COR-L47 (cell line): ENCODE data around the gene ARMC9.

Source experiments
- DNase-seq: peaks from one replicate; lab custom pipeline; 2025; lab: John Stamatoyannopoulos, UW

Gene ARMC9

DNA sequence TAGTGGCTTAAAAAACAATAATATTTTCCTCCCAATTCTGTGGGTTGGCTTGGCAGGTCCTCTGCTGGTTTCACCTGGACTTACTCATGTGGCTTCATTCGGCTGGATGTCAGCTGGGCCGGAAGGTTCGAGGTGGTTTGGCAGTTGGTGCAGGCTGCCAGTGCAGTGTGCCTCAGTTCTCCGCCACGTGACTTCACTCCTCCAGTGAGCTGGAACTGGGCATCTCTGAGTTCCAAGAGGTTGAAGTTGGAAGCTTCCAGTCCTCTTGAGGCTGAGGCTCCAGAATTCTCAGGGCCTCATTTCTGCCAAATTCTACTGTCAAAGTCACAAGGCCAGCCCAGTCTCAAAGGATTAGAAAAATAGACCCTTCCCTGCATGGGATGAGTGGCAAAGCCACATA, 113.6 kb downstream of the ARMC9 start:
- DNase-seq: no peak

DNA sequence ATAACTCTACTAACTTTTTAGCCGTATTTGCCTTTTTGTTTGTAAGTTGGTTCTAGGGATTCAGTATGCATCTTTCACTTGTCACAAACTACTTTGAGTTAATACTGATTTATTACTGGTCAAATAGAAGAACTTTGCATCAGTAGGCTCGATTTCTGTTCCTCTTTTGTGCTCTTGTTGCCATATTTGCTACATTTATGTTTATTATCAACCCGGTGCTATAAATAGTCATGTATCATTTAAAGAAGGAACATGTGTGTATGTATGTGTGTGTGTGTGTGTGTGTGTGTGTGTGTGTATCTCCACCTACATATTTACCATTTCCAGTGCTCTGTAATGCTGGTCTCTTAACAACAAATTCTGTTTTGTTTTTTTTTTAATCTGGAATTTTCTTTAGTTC, 117.5 kb downstream of the ARMC9 start:
- DNase-seq: no peak

DNA sequence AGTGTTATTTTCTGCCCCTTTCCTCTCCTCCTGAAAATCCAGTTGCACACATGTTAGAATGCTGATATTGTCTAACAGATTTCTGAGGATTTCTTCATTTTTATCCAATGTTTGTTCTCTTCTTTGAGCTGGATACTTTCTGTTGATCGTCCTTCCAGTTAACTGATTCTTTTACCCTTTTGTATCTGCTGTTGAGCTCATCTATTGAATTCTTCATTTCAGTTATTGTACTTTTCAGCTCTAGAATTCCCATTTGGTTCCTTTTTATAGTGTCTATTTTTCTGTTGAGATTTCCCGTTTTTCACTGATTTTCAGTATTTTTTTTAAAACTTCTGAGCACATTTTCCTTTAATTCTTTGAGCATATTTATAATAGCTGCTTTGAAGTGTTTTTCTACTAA, 119.1 kb downstream of the ARMC9 start:
- DNase-seq: no peak

DNA sequence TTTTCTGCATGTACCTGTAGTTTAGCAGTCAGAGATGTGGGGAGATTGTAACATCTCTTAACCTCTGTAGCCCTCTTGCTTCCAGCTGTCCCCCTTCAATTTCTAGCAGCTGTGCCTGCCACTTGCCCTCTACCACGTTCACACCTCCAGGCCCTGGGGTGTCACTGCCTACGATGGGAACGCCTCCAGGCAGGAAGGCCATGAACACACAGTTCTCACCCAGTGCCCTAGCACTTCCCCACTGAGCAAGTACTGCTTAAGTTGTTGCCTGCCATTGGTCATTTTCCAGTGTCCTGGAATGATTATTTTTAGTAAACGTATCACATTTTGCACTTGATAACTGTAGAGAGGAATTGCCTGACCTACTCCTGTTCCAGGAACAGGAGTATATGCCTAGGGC, 120.0 kb downstream of the ARMC9 start:
- no peak for DNase-seq

DNA sequence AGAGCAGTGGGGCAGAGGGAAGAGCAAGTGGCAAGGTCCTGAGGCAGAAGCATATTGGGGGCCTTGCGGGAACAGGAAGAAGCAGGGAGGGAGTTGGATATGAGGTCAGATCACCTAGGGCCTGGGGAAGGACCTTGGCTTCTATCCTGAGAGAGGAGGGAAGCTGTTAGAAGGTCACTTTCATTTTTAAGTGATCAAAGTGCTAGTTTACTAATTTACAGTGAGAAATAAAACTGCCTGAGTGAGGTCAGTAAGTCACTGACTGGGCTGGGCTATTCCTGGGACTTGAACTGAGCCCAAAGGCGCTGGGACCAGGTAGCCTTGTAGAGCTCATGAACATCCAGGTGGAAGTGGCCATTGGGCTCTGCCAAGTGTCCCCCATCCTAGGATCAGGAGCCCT, 120.5 kb downstream of the ARMC9 start:
- no peak for DNase-seq

DNA sequence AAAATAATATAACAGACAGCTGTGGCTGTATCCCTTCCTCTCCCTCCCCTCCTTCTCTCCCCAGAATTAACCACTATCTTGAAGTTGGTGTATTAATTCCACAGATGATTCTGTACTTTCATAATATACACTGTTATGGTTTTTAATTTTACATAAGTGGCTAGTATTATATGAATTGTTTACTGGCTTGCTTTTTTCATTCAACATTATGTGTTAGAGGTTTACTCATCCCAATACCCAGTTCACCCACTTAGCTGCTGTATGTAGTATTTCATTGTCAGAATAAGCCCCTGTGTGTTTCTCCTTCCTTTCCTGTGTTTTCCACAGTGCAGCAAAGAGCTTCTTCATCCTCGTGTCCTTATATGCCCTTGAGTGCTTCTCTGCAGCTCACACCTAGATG, 121.4 kb downstream of the ARMC9 start:
- DNase-seq: no peak

DNA sequence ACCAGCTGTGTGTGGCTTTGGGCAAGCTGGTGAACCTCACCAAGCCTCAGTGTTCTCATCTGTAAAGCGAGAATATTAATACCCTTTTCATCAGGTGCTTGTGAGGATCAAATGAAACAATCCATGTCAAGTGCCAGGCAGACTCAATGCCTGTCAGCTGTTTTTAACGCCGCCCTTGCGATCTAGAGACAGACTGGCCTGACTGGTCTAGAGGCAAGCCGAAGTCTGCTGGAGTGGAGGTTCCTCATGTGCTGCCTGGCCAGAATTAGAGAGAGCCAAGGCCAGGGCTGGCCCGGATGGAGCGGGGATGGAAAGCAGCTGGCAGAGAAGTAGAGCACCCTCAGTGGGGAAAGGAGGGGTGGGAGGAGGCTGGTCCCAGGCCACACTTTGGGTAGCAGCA, 122.6 kb downstream of the ARMC9 start:
- DNase-seq: no peak

DNA sequence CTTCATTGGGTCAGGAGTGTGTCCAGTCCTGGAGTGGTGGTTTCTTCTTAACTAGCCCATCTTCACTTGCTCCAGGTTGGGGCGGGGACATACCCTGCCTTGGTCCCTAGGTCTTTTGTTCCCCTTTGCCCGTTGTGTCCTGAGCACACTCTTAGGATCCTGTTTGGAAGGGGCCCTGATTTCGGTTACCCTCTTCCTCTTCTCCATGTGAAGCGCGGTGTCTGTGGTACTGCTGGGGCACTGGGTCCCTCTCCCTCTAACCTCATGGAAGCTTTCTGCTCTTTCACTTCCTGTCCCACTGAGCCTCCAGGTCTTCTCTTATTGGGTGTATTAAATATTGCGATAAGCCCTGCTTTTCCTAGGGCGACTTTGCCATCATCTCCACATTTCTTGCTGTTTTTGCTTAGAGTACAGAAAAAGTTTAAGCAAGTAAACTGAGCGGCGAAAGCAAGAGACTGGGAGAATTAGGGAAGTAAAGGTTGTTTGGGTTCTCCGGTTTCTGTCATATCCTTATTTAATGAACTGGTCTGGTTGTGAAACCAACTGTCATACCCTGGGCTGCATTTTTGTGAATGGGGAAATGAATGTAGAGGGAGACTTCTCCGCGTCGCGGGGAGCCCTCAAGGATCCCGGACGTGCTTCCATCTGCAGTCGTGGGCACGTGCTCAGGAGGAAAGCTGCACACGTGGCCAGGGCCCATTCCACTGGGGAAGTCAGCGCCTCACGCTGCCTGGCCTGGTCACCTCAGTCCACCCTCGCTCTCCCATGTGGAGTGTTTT, 123.3 kb downstream of the ARMC9 start:
- DNase-seq: no peak

DNA sequence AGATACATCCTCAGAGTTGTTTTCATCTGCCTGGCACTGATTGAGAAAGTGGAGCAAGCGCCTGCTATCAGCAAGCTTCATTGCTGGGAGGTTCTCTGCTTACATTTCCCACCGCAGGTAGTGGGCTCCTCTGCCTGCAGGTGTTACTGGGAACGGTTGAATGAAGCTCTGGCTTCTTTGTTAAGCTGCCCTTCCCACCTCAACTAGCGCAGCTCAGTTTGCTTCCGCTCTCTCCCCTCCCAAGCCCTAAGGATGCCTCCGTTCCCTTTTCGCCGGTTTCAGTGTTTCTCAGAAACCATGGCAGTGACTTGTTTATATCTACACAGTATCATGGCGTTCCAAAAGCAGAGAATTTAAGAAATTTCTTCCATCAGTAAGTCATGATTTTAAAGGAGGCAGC, 124.9 kb downstream of the ARMC9 start:
- DNase-seq: no peak

DNA sequence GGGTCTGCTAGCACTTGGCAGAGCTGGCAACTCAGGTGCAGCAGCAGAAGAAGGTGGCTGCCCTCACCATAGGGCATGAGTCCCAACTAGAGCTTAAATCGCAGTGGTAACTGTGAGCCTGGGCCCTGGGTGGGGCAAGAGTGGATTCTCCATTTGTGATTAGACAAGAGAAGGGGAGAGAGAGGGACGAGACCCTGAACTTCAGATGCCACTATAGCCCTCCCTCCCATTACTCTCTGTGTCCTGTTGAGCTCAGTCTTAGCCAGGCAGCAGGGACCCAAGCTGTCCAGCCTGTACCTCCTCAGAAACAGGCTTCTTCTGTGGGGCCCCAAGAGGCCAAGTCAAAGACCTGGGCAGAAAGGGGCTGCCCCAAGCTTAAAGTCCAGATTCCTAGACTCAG, 127.4 kb downstream of the ARMC9 start:
- DNase-seq: no peak

DNA sequence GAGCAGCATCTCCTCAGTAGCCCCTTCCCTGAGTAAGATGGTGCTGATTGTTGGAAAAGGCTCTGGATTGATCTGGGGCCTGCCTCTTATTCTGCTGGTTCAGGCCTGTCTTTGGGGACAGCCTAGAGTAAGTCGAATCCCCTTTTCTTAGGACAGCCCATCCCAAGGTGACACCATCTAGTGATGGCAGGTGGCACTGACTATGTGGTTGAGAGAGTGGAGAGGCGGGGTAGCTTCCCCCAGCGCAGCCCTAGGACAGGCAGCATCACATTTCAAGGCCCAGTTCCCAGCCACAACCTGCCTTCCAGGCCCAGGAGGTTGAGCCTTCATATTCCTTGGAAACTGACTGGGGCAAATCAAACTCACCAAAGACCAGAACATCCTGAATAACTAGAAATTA, 128.0 kb downstream of the ARMC9 start:
- DNase-seq: no peak

DNA sequence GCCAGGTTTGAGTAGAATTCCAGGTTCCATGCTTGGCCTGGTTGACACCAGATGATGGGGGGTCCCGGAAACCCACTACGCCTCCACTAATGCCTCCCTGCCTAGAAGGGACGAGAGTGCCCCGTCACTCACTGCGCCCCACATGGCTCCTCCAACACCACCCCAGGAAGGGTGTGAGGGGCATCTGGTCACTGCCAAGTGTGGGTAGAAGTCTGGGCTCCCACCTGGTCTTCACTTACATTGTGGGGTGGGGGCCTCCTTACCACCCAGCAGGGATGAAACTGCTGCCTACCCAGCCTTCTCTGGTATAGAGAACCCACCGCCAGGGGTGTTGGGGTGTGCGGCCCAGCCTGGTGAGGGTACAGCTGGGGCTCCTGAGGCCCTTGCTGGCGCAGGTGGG, 131.9 kb downstream of the ARMC9 start:
- DNase-seq: no peak

DNA sequence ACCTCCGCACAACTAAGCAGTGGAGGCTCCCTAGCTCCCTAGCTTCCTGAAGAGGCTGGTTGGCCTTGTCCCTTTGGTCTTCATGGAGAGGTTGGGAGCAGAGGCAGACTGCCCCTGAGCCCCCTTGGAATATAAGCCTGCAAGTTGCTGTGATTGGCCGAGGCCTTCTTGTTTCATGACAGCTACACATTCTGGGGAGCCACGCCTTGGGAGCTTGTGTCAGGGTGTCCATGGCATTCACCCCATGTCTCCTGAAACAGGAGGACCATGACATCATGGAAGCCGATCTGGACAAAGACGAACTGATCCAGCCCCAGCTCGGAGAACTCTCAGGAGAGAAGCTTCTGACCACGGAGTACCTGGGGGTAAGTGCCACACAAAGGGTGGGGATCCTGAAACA, 133.1 kb downstream of the ARMC9 start:
- no peak for DNase-seq

DNA sequence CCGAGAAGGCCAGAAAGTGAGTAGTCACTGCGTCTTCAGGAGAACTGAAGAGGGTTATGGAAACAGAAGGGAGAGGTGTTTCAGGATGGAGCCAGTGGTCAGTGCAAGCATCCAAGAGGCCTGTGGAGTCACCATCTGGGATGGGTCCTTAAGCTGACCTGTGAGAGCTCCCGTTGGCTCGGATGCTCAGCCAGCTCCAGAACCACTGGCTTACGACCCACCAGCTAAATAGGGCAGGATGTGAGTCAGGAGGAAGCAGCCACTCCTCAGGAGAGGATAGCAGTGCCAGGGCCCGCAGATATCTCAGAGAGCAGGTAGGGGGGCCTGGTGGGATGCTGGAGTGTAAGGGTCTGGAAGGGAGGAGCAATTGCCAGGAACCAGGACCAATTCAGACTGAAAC, 134.0 kb downstream of the ARMC9 start:
- DNase-seq: no peak

DNA sequence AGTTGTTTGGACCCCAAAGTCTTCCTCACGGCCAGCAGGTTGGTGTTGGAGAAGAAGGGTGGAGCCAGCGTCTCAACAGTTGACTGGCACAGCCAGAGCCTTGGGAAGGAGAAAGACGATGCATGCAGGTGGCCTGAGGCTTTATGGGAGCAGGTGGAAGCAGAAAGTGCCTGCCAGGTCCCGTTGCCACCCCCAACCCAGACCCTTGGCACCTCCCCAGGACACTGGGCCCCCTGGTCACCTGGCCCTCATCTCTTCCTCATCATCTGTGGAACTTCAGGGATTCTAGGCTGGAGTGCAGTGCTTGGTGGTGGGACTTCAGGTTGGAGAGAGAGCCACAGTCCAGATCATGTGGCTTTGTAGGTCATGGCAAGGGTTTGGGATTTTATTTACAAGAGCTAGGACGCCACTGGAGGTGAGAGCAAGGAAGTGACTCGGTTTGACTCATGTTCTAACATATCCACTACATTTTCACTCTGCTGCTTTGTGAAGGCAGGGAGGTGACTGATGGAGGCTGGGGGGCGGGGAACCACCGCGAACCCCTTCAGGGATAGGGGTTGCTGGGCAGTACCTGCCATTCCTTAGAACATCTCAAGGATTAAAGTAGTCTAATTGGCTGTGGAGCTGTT, 134.6 kb downstream of the ARMC9 start:
- no peak for DNase-seq

DNA sequence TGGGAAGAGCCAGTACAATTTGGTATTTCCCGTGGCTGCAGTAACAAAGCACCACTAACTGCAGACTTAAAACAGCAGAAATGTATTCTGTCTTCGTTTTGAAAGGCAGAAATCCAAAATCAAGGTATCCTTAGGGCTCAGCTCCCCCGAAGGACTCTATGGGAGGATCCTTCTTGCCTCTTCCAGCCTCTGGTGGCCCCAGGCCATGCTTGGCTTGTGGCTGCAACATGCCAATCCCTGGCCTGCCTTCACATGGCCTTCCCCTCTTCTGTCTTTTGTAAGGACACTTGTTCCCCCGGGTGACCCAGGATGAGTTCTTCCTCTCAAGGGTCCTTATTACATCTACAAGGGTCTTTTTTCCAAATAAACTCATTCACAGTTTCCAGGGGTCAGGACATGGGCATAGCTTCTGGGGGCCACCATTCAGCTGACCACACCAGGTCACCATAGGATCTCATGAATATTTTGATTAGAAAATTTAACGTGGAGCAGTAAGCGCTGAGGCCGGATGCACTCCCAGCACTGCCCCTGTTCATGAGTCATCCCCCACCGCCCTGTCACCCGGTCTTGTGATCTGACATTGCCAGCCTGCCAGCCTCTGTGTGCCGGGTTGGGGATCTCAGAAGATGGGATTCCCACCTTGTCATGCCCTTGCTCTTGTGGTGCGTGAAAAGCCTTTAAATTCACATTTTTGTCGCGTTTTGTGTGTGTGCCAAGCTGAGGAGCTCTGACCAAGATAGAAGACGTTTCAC, 135.9 kb downstream of the ARMC9 start:
- no peak for DNase-seq

DNA sequence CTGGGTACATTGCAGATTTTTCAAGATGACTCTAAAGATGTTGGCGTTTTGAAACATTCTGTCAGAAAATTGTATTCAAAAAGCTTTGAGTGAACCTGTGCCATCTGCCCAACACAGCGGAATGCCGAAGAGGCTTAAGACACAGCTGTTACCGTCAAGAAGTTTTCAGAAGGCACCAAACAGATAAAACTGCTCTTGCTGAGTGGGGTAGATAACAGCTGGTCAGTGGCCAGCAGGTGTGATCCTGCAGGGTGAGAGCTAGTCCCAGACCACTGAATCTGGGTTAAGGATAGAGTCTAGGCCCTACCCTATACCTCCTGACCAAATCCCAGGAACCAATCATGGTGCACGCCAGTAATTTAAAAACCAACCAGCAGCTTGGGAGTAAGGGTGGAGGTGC, 136.6 kb downstream of the ARMC9 start:
- no peak for DNase-seq

DNA sequence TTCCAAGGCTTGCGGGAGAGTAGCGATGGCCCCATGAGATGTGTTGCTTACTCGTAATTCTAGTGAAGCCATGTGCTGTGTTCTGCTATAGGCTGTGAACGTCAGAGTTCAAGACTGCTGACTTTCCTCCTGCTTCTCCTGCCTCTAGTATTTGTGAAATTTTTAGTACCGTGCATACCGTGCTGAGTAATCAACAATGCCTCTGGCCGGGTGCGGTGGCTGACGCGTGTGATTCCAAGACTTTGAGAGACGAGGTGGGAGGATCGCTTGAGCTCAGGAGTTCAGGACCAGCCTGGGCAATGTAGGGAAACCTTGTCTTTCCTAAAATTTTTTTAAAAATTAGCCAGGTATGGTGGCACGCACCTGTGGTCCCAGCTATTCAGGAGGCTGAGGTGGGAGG, 137.2 kb downstream of the ARMC9 start:
- no peak for DNase-seq

DNA sequence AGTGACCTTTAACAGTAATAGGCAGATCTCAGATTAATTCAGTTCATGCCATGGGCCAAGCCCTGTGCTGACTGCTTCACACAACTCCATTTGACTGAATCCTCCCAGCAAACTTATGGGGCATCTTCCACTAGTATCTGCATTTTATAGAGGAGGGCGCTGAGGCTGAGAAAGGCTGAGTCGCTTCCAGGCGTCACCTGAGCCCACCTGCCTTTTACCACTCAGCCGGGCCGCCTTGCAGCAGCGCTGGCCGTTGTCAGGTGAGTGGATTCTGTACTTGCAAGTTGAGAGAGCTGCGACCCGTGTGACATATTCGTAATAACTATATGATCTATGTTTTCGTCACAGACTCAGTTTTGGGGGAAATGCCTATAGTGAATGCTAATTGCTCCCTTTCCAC, 137.8 kb downstream of the ARMC9 start:
- DNase-seq: no peak

DNA sequence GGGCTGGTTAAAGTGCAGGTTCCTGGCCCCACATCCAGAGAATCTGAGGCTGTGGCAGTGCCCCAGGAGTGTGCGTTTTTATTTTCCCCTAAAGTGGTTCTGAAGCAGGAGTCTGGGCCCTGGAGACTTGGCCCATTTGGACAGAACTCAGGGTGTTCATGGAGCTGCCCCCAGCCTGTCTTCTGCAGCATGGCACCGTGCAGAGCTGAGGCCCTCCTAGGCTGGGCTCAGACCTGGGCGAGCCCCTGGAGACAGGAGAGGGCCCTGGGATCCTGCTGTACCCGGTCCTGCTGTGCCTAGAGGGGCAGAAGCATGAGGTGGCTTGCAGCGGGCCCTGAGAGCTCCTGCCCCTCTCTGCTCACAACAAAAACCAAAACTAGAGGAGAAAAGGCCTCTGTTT, 138.3 kb downstream of the ARMC9 start:
- DNase-seq: no peak

DNA sequence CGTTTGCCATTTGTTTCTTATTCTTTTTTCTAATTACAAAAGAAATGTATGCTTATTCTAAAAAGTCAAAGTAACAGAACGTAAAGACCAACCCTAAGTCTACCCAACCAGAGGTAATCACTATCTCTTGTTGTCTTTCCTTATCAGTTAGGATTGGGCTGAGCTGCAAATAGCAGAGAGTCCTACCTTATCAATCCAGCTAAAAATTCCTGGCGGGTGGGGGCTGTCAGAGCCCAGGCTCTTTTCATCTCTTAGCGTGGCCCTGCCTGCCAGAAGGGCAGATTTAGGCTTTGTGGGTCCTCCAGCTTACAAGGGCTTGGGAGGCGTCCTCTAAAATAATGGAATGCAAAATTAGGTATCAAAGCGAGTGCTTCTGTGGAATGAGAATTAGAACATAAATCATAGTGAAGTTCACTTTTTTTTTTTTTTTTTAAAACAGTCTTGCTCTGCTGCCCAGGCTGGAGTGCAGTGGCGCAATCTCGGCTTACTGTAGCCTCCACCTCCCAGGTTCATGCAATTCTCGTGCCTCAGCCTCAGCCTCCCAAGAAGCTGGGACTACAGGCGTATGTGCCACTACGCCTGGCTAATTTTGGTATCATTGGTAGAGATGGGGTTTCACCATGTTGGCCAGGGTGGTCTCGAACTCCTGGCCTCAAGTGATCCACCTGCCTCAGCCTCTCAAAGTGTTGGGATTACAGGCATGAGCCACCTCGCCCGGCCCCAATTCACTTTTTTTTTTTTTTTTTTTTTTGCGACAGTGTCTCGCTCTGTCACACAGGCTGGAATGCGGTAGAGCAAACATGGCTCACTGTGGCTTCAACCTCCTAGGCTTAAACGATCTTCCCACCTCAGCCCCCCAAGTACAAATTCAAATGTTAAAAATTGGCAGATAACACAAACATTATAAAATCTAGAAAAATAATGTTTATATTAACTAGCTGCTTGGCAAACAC, 139.7 kb downstream of the ARMC9 start:
- no peak for DNase-seq

DNA sequence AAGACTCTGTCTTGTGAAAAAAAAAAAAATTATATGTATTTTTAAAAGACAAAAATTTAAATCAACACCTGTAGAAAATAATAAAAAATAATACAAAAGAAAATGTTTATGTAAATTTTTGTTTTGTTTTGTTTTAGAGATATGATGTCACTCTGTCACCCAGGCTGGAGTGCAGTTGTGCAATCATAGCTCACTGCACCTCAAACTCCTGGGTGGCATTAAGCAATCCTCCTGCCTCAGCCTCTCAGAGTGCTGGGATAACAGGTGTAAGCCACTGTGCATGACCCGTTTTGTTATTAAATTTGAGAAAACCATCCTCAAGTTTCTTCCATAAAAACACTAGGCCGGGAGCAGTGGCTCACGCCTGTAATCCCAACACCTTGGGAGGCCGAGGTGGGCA, 140.9 kb downstream of the ARMC9 start:
- no peak for DNase-seq
